SU-DHL-6 (cell line): ENCODE measurements around the gene HSD17B12.

ENCODE experiments used
- H2AFZ ChIP-seq: fragments of 200-600 bp; sonication (generic); 2 replicates; pipeline ENCODE4 v1.6.1; 2014; ENCODE audit warnings: low read depth, mild to moderate bottlenecking, moderate library complexity, mixed read lengths, antibody characterized with exemption, low read length; ENCODE audit not compliant: severe bottlenecking
- H3F3A ChIP-seq: fragments of 200-600 bp; shearing (Covaris generic); 2 replicates; pipeline ENCODE4 v1.6.0; 2016; ENCODE audit warnings: antibody characterized with exemption, mild to moderate bottlenecking; ENCODE audit not compliant: insufficient read depth
- H3K27ac ChIP-seq: fragments of 200-600 bp; sonication (generic); 2 replicates; pipeline ENCODE4 v1.5.1; 2016; ENCODE audit warnings: low read depth, mild to moderate bottlenecking, low read length, moderate library complexity, mixed read lengths
- H3K27me3 ChIP-seq: fragments of 200-600 bp; sonication (generic), shearing (Covaris generic); 2 replicates; pipeline ENCODE4 v1.6.0; 2014; ENCODE audit warnings: mild to moderate bottlenecking, low read length
- H3K36me3 ChIP-seq: fragments of 200-600 bp; sonication (generic); 2 replicates; pipeline ENCODE4 v1.6.1; 2014; ENCODE audit warnings: mild to moderate bottlenecking, low read length, mixed read lengths
- H3K4me2 ChIP-seq: fragments of 300-600, 200-600 bp; shearing (Covaris generic), sonication (generic); 2 replicates; pipeline ENCODE4 v1.6.0; 2014; ENCODE audit warnings: low read length, low read depth, mild to moderate bottlenecking; ENCODE audit not compliant: poor library complexity, severe bottlenecking
- H3K4me3 ChIP-seq: fragments of 200-600 bp; sonication (generic); 2 replicates; pipeline ENCODE4 v1.5.1; 2014; ENCODE audit warnings: antibody characterized with exemption, low read length, mild to moderate bottlenecking, mixed read lengths; ENCODE audit not compliant: insufficient read depth, poor library complexity, severe bottlenecking
- H3K79me2 ChIP-seq: fragments of 200-600 bp; sonication (generic); 2 replicates; pipeline ENCODE4 v1.6.1; 2014; ENCODE audit warnings: mild to moderate bottlenecking, low read length, moderate library complexity; ENCODE audit not compliant: insufficient read depth
- H3K9ac ChIP-seq: fragments of 200-600 bp; sonication (generic); 2 replicates; pipeline ENCODE4 v1.7.0; 2014; ENCODE audit warnings: mild to moderate bottlenecking, low read length
- H3K9me2 ChIP-seq: fragments of 200-600 bp; sonication (generic); replicated peaks from 2 replicates; pipeline ENCODE4 v1.6.1; 2014; ENCODE audit warnings: low read length; ENCODE audit not compliant: insufficient read depth
- H3K9me3 ChIP-seq: fragments of 200-600 bp; sonication (generic); 2 replicates; pipeline ENCODE4 v1.6.1; 2014; ENCODE audit warnings: low read length, mixed read lengths; ENCODE audit not compliant: insufficient read depth
- H4K20me1 ChIP-seq: fragments of 200-600 bp; sonication (generic); 2 replicates; pipeline ENCODE4 v1.6.1; 2014; ENCODE audit warnings: low read depth, mild to moderate bottlenecking, antibody characterized with exemption, low read length, moderate library complexity, mixed read lengths
- CTCF ChIP-seq: fragments of 200-600 bp; sonication (generic); IDR thresholded peaks from one replicate; pipeline ENCODE4 v1.5.1; 2017; ENCODE audit warnings: antibody characterized with exemption, mild to moderate bottlenecking, low read length, moderate library complexity; ENCODE audit not compliant: insufficient read depth, poor library complexity, severe bottlenecking
- EZH2phosphoT487 ChIP-seq: fragments of 200-600 bp; sonication (generic), shearing (Covaris generic); conservative IDR thresholded peaks from 2 replicates; pipeline ENCODE4 v1.6.1; 2018; ENCODE audit warnings: mild to moderate bottlenecking, antibody characterized with exemption, low read length, moderate library complexity, mixed read lengths

The HSD17B12 gene

GRCh38 chr11:43694477-43694876, 13.9 kb downstream of the HSD17B12 start:
- peak overlapping the region; percentile 33 for H3K9ac ChIP-seq
- H4K20me1 ChIP-seq = no peaks in the 10 kb centered on the region
- no peaks in the 10 kb centered on the region for H3K9me3 ChIP-seq
- no peaks in the 10 kb centered on the region for H3K27me3 ChIP-seq
- no peak overlapping the region for H2AFZ ChIP-seq
- TF ChIP-seq CTCF = no peak
- no peak for TF ChIP-seq EZH2phosphoT487
- no peaks in the 10 kb centered on the region; the same call in 1 of the 2 replicates for H3K36me3 ChIP-seq
- peak overlapping the region; percentile 31 for H3K4me3 ChIP-seq
- no peaks in the 10 kb centered on the region for H3K9me2 ChIP-seq
- H3K79me2 ChIP-seq = peaks cover 95% of the 10 kb centered on the region
- H3F3A ChIP-seq = peaks cover 6% of the 10 kb centered on the region; the same call in 1 of the 2 replicates
- peak overlapping the region; percentile 70 for H3K27ac ChIP-seq
- peak overlapping the region; percentile 57 for H3K4me2 ChIP-seq

GRCh38 chr11:43697679-43698078, 17.1 kb downstream of the HSD17B12 start:
- H3K9me2 ChIP-seq = no peaks in the 10 kb centered on the region
- H3K27ac ChIP-seq = no peak overlapping the region
- H4K20me1 ChIP-seq = no peaks in the 10 kb centered on the region
- TF ChIP-seq EZH2phosphoT487 = no peak
- no peak for TF ChIP-seq CTCF
- no peak overlapping the region for H3K9ac ChIP-seq
- no peaks in the 10 kb centered on the region for H3F3A ChIP-seq
- no peaks in the 10 kb centered on the region; the same call in 1 of the 2 replicates for H3K36me3 ChIP-seq
- H3K4me2 ChIP-seq = no peak overlapping the region
- no peak overlapping the region for H3K4me3 ChIP-seq
- no peak overlapping the region for H2AFZ ChIP-seq
- peaks cover 97% of the 10 kb centered on the region for H3K79me2 ChIP-seq
- H3K9me3 ChIP-seq = no peaks in the 10 kb centered on the region
- H3K27me3 ChIP-seq = no peaks in the 10 kb centered on the region

GRCh38 chr11:43699870-43700269, 19.3 kb downstream of the HSD17B12 start:
- no peak overlapping the region for H2AFZ ChIP-seq
- no peaks in the 10 kb centered on the region for H4K20me1 ChIP-seq
- no peak overlapping the region for H3K4me3 ChIP-seq
- H3F3A ChIP-seq = no peaks in the 10 kb centered on the region
- TF ChIP-seq CTCF = no peak
- TF ChIP-seq EZH2phosphoT487 = no peak
- H3K9me3 ChIP-seq = no peaks in the 10 kb centered on the region
- no peaks in the 10 kb centered on the region for H3K9me2 ChIP-seq
- peaks cover 96% of the 10 kb centered on the region for H3K79me2 ChIP-seq
- H3K4me2 ChIP-seq = no peak overlapping the region
- H3K36me3 ChIP-seq = no peaks in the 10 kb centered on the region; the same call in 1 of the 2 replicates
- H3K27me3 ChIP-seq = no peaks in the 10 kb centered on the region
- no peak overlapping the region for H3K27ac ChIP-seq
- H3K9ac ChIP-seq = no peak overlapping the region
